HepG2 (cell line): ENCODE measurements around the gene R3HDM4. TPM values are rescaled to one million over a fixed set of nuclear protein-coding genes. Genes with fewer than 3 reads are reported as not detected.
"Not testable (repeated sequence)": the region's sequence is repeated elsewhere in the genome, so short reads cannot be mapped to it uniquely, and the experiment has no call there.

Source experiments
- ATAC-seq: fragments of 200-7000 bp; cut with Tn5 transposase; 3 replicates; pipeline ENCODE4 v1.9.1; 2020; ENCODE audit warnings: mild to moderate bottlenecking, moderate library complexity
- BruUV-seq: library from RNA; stranded (reverse); fragments of 400-500 nt; replicated peaks from 2 replicates; lab custom pipeline; 2021; lab: Mats Ljungman, UMichigan
- CTCF ChIA-PET: fragments of 300-600 bp; formaldehyde crosslinking; extraction: SDS; loops from one replicate; lab custom pipeline; 2021; ENCODE audit warnings: low total read pairs, inconsistent platforms, low intra/inter-chr PET ratio; lab: Yijun Ruan, JAX
- POLR2A ChIA-PET: fragments of 350-600 bp; sonication (Branson Sonifier 250); formaldehyde crosslinking; loops from one replicate; lab custom pipeline; 2020; ENCODE audit warnings: antibody characterized with exemption, inconsistent platforms; lab: Yijun Ruan, JAX
- DNase-seq: peaks from one replicate; pipeline ENCODE4 v3.0.0-alpha.2; 2015; ENCODE audit warnings: low spot score
- FAIRE-seq: peaks from 3 replicates; lab custom pipeline; 2011; peaks lifted over from hg19 to GRCh38; lab: Jason Lieb, UNC
- H2AFZ ChIP-seq: one replicate; pipeline ENCODE4 v1.6.1; 2011; ENCODE audit warnings: low read length, inconsistent platforms
- H3K27ac ChIP-seq: fragments of 300-600 bp; 3 replicates; pipeline ENCODE4 v1.8.0; 2011; ENCODE audit warnings: mixed run types, mild to moderate bottlenecking, mixed read lengths, low read length, inconsistent platforms; ENCODE audit not compliant: insufficient read depth; ENCODE audit errors: extremely low read length
- H3K27me3 ChIP-seq, 2 experiments: fragments of 200-600 bp in 1 of 2; 2 replicates in 1 of 2; 3 replicates in 1 of 2; pipeline versions ENCODE4 v1.6.0 to v1.8.0; 2011; ENCODE audit warnings: low read length in 2 of 2, mild to moderate bottlenecking in 2 of 2, moderate library complexity in 2 of 2, inconsistent platforms in 1 of 2; ENCODE audit not compliant: insufficient read depth in 2 of 2, control insufficient read depth in 1 of 2
- H3K36me3 ChIP-seq, 2 experiments: fragments of 200-600 bp in 1 of 2; replicated peaks in 1 of 2; 2 replicates in 1 of 2; 3 replicates in 1 of 2; pipeline versions ENCODE4 v1.5.1 to v1.8.0; 2011; ENCODE audit warnings: low read length in 2 of 2, inconsistent platforms in 1 of 2; ENCODE audit not compliant: insufficient read depth in 2 of 2, control insufficient read depth in 1 of 2
- H3K4me1 ChIP-seq: 2 replicates; pipeline ENCODE4 v1.5.1; 2012; ENCODE audit warnings: low read length, inconsistent platforms; ENCODE audit not compliant: insufficient read depth
- H3K4me2 ChIP-seq: 2 replicates; pipeline ENCODE4 v1.6.0; 2011; ENCODE audit warnings: low read depth, low read length, inconsistent platforms
- H3K4me3 ChIP-seq, 3 experiments: fragments of 200-600 bp in 1 of 3; sonication (generic), shearing (Covaris generic) in 1 of 3; replicated peaks in 1 of 3; 2 replicates each; pipeline ENCODE4 v1.5.1; 2011 to 2016; ENCODE audit warnings: low read length in 3 of 3, inconsistent platforms in 2 of 3, low read depth in 2 of 3, mild to moderate bottlenecking in 2 of 3, control low read depth in 1 of 3, mixed read lengths in 1 of 3; ENCODE audit not compliant: insufficient read depth in 1 of 3
- H3K79me2 ChIP-seq: one replicate; pipeline ENCODE4 v1.6.1; 2011; ENCODE audit warnings: low read length, inconsistent platforms; ENCODE audit not compliant: insufficient read depth
- H3K9ac ChIP-seq: 2 replicates; pipeline ENCODE4 v1.6.0; 2011; ENCODE audit warnings: mild to moderate bottlenecking, low read depth, low read length, inconsistent platforms; ENCODE audit not compliant: insufficient read depth
- H3K9me3 ChIP-seq: 2 replicates; pipeline ENCODE4 v1.5.1; 2012; ENCODE audit warnings: mild to moderate bottlenecking, low read length
- H4K20me1 ChIP-seq: 2 replicates; pipeline ENCODE4 v1.6.0; 2011; ENCODE audit warnings: inconsistent platforms, mild to moderate bottlenecking, low read length, moderate library complexity; ENCODE audit not compliant: insufficient read depth
- CCDC6 ChIP-seq: sonication (generic); formaldehyde crosslinking; IDR thresholded peaks from 2 replicates; pipeline ENCODE4 v1.8.1; 2022; ENCODE audit warnings: mild to moderate bottlenecking, missing genetic modification reagents, moderate library complexity
- JARID2 ChIP-seq: sonication (generic); formaldehyde crosslinking; IDR thresholded peaks from 2 replicates; pipeline ENCODE4 v1.8.1; 2023; ENCODE audit warnings: missing genetic modification reagents, inconsistent platforms; ENCODE audit not compliant: insufficient replicate concordance
- RBFOX2 ChIP-seq: fragments of 200-400 bp; formaldehyde crosslinking; IDR thresholded peaks from 2 replicates; pipeline ENCODE4 v1.6.1; 2017; ENCODE audit warnings: low read depth, mild to moderate bottlenecking, low read length
- WGBS: methylation state at CpG from one replicate; pipeline ENCODE4 v1.1.6; 2017; ENCODE audit warnings: low lambda C conversion rate; 5-methylcytosine and 5-hydroxymethylcytosine counted together
- in situ Hi-C: cut with HindIII; loops from 2 replicates; pipeline ENCODE4 v1.10.0; 2017; ENCODE audit warnings: low pct_unique_long_range_greater_than_20kb; ENCODE audit not compliant: extremely low pct_ligation_motif_present
- intact Hi-C: fragments of 100-400 bp; cut with micrococcal nuclease; formaldehyde crosslinking; loops from one replicate; pipeline ENCODE4 v1.10.0; 2022; ENCODE audit not compliant: unreplicated experiment
- polyA plus RNA-seq, 8 experiments: library from polyadenylated mRNA; depleted of rRNA in 3 of 8; stranded (reverse) in 7 of 8; unstranded in 1 of 8; fragments of >200 nt; fragmentation: Illumina TruSeq in 4 of 8; extraction: Trizol in 4 of 8; gene quantifications; 2 replicates each; pipeline versions ENCODE4 v1.2.1 to v1.2.3, GENCODE V29; 2011 to 2016; ENCODE audit warnings: low read depth in 4 of 8, missing spikeins in 1 of 8, mixed read lengths in 1 of 8; ENCODE audit not compliant: insufficient read depth in 1 of 8
- total RNA-seq, 5 experiments: library from RNA; depleted of rRNA; stranded (reverse); fragments of >200 nt; fragmentation: Illumina TruSeq; extraction: Trizol; gene quantifications; 2 replicates each; pipeline ENCODE4 v1.2.3, GENCODE V29; 2016; ENCODE audit warnings: low read depth in 1 of 5

R3HDM4 gene
- total and polyA plus RNA-seq, 2 of the 13 experiments (the other 11 are each of a cell fraction or from before 2014, with no cell fraction given) = 26.2 to 26.9 TPM

DNA sequence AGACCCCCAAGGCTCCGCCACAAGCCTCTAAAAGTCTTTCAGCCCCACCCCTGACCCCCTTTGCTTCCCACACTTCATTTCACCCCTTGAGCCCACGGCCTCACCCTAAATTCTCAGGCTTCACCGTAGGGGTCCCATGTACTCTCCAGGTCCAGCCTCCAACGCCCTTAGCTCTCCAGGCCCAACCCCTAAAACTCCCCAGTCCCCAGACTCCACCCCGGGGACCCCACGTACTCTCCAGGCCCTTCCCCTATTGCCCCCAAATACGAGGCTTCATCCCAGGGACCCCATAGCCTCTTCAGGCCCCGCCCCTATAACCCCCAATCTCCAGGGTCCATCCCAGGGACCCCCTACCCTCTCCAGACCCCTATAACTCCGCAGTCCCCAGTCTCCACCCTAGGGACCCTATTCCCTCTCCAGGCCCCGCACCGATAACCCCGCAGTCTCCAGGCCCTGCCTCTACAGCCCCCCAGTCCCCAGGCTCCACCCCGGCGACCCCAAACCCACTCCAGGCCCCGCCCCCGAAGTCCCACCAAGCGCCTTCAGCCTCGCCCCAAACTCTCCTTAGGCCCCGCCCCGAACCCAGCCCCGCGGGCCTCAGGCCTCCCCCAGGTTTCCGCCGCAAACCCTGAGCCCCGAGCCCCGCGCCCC, 20.7 kb downstream of the R3HDM4 start:
- no peak for FAIRE-seq
- no TSS peak for BruUV-seq
- CTCF ChIA-PET = no interaction called here

DNA sequence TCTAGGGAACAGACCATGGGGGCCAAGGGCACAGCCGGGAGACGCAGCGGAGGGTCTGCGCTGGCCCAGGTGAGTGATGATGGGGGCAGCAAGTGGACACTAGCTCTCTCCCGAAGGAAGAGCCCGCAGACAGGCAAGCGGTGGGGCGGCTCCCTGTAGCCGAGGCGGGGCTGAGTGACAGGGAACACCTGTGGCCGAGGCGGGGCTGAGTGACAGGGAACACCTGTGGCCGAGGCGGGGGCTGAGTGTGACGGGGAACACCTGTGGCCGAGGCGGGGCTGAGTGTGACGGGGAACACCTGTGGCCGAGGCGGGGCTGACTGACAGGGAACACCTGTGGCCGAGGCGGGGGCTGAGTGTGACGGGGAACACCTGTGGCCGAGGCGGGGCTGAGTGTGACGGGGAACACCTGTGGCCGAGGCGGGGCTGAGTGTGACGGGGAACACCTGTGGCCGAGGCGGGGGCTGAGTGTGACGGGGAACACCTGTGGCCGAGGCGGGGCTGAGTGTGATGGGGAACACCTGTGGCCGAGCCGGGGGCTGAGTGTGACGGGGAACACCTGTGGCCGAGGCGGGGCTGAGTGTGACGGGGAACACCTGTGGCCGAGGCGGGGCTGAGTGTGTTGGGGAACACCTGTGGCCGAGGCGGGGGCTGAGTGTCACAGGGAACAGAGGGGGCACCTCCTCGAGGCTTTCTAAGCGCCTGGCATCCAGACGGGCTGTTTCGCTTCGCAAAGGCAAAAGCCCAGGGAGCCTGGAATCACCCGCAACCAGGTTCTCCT, 21.4 kb downstream of the R3HDM4 start:
- DNase-seq, POLR2A ChIA-PET, ATAC-seq, FAIRE-seq, H2AFZ ChIP-seq, in situ Hi-C loops, H3K4me1 ChIP-seq, H3K27me3 ChIP-seq, H4K20me1 ChIP-seq, intact Hi-C loops: not testable (repeated sequence)
- Histone ChIP-seq H3K4me2 (peak overlapping the region; percentile 78), H3K79me2 (peaks cover 10% of the 10 kb centered on the region), H3K4me3 (peak overlapping the region; percentile 87 to 98 (median 91)), H3K36me3 (peaks cover 10 to 25% of the 10 kb centered on the region in 2 experiments; a peak in 4 of 5 replicates)
- TF ChIP-seq RBFOX2 = 0 out of 2 replicates have a peak, but pooled peaks have one; percentile 49
- TF ChIP-seq, all 625 proteins: peak for 1; not testable (repeated sequence) for 624
- H3K27ac ChIP-seq, CTCF ChIA-PET, BruUV-seq, H3K9me3 ChIP-seq: not testable (repeated sequence)
- peak overlapping the region; percentile 92 for H3K9ac ChIP-seq
- WGBS = 95% methylated on average over 49 of the region's 50 CpGs

More for the DNA sequence above, 20.7 kb downstream of the R3HDM4 start:
- intact Hi-C loops (no loop called here), in situ Hi-C loops (no loop called here)
- H2AFZ ChIP-seq = no peak overlapping the region
- ATAC-seq = no peak
- peaks cover 10% of the 10 kb centered on the region for H3K79me2 ChIP-seq
- H3K9ac ChIP-seq = peak overlapping the region; percentile 92
- no peak for DNase-seq
- no peaks in the 10 kb centered on the region; the same call in 1 of the 2 replicates for H4K20me1 ChIP-seq
- H3K4me1 ChIP-seq = peaks cover under 1% of the 10 kb centered on the region; the same call in 1 of the 2 replicates
- POLR2A ChIA-PET = interaction anchor here (1.0 to 1.1 kb wide), 4 partner anchors 12 to 26 kb away, joined by 3 to 4 read pairs (median 4); partner anchors contain the start of gene KISS1R
- TF ChIP-seq CCDC6 (CRISPR knock-in tag) (0 out of 2 replicates have a peak, but pooled peaks have one; percentile 16), JARID2 (CRISPR knock-in tag) (no peak)
- H3K4me3 ChIP-seq = peak overlapping the region; percentile 87 to 98 (median 91)
- H3K36me3 ChIP-seq = peaks cover 10 to 26% of the 10 kb centered on the region in 2 experiments; a peak in 4 of 5 replicates
- peak overlapping the region; percentile 78 for H3K4me2 ChIP-seq
- H3K27me3 ChIP-seq = no peaks in the 10 kb centered on the region
- H3K27ac ChIP-seq = peak overlapping the region; percentile 43
- 8% methylated on average over 21 of the region's 27 CpGs for WGBS
- no peaks in the 10 kb centered on the region for H3K9me3 ChIP-seq
